Activated T-helper 17 cell treated with anti-CD3 and anti-CD28 coated beads, Interleukin-2, amount 50 U/mL, for 72 hours (primary cell): ENCODE measurements around the gene PTPRS. TPM values are rescaled to one million over a fixed set of nuclear protein-coding genes. Genes with fewer than 3 reads are reported as not detected.

Source experiments
- ATAC-seq: fragments of 150-1000 bp; cut with Tn5 transposase; replicated peaks from 2 replicates; pipeline ENCODE4 v1.10.0; 2021; ENCODE audit warnings: mild to moderate bottlenecking, moderate library complexity
- H3K27ac Mint-ChIP-seq: one replicate; pipeline ENCODE4 v1.8.0; 2022; ENCODE audit warnings: mixed read lengths
- H3K27me3 Mint-ChIP-seq: one replicate; pipeline ENCODE4 v1.8.0; 2022; ENCODE audit warnings: mixed read lengths
- H3K36me3 Mint-ChIP-seq: one replicate; pipeline ENCODE4 v1.8.0; 2022; ENCODE audit warnings: low read depth, mild to moderate bottlenecking, mixed read lengths
- H3K4me1 Mint-ChIP-seq: one replicate; pipeline ENCODE4 v1.8.0; 2022; ENCODE audit warnings: mixed read lengths
- H3K4me3 Mint-ChIP-seq: one replicate; pipeline ENCODE4 v1.8.0; 2022; ENCODE audit warnings: mild to moderate bottlenecking, mixed read lengths
- H3K9me3 Mint-ChIP-seq: one replicate; pipeline ENCODE4 v1.8.0; 2022; ENCODE audit warnings: mixed read lengths
- total RNA-seq, 2 donors: library from RNA; stranded (reverse); gene quantifications; one replicate each; pipeline ENCODE4 v1.2.3, GENCODE V29; 2022

Gene PTPRS
- total RNA-seq, 2 donors from 2014 or later, result 0.04 to 3.2 TPM

DNA sequence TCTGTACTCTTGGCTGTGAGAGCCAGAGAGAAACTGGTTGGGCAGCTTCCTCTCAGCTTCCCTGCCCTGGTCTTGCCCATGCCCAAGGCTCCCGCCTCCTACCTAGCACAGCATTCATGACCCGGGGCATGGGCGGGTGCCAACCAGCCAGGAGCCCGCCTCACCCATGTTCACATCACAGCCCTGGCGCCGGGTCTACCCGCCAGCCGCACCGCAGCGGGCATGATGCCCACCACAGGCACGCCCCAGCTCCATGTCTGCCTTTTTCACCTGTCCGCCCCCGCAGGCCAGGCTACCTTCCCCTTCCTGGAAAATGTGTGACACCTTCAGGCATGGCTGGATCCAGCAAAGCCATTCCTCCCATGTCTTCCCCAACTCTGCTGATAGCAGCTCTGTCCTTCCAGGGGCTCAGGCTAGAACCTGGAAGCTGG, 42.1 kb downstream of the PTPRS start:
- no peaks in the 10 kb centered on the region for H3K36me3 Mint-ChIP-seq
- no peak for ATAC-seq
- H3K4me3 Mint-ChIP-seq, result no peak overlapping the region
- peaks cover 3% of the 10 kb centered on the region for H3K27me3 Mint-ChIP-seq
- H3K4me1 Mint-ChIP-seq, result no peaks in the 10 kb centered on the region
- H3K9me3 Mint-ChIP-seq, result no peaks in the 10 kb centered on the region
- no peak overlapping the region for H3K27ac Mint-ChIP-seq

DNA sequence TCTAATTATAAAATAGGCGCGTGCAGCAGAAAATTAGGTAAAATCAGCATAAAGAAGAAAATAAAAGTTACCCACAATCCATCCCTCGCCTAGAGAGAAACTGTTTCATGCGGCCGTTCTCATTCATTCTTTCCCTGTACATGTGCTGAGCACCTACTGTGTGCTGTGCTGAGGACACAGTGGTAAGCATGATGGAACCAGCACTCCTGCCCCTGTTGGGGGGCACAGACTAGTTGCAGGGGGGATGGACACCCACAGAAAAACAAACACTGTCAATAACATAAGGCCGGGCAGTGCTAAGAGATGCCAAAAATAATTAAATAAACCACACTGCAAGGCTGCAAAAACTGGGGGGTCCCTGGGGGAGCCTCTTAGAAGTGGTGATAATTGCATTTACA, 43.3 kb downstream of the PTPRS start:
- Mint-ChIP-seq H3K27ac (no peak overlapping the region), H3K4me3 (no peak overlapping the region), H3K4me1 (no peaks in the 10 kb centered on the region), H3K36me3 (no peaks in the 10 kb centered on the region), H3K9me3 (no peaks in the 10 kb centered on the region), H3K27me3 (no peaks in the 10 kb centered on the region)
- no peak for ATAC-seq

DNA sequence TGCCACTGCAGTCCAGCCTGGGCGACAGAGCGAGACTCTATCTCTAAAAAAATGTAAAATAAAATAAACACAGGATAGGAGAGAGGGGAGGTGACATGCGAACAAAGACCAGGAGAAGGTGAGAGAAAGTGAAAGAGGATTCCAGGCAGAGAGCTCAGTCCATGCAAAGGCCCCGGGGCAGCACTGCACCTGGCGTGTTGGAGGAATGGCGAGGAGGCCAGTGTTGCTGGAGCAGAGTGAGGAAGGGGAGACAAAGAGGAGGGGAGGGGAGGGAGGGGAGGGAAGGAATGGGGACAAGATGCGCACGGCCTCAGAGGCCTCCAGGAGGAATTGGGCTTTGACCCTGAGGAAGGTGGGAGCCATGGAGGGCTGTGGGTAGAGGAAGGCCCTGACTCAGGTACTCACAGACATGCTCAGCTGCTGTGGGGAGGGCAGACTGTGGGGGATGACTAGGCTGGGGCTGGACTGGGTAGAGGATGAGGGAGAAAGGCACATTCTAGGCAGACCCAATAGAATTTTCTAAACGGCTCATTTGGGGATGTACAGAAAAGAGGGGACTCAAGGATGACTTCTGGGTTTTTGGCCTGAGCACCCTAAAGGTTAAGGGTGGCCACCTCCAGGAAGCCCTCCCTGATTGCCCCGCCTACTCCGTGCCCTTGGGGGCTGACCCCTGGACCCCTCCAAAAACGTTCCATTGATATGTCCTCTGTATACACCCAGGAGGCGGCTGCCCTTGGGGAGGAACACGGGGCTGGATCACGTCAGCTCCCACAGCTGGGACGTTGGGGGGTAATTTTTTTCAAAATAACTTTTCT, 43.9 kb downstream of the PTPRS start:
- no peak overlapping the region for H3K27ac Mint-ChIP-seq

DNA sequence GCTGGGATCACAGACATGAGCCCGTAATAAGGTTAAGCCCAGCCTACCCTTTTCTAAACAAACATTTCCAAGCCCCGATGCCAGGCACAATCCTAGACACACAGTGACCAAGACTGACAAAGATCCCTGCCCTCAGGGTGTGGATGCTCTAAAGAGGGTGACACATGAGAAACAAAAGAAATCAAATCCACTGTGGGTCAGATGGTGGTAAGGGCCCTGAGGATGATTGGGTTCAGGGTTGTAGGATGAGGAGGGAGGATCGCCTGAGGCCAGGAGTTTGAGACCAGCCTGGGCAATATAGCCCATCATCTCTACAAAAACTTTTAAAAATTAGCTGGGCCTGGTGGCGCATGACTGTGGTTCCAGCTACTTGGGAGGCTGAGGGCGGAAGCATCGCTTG, 44.6 kb downstream of the PTPRS start:
- Mint-ChIP-seq H3K27ac (no peak overlapping the region), H3K27me3 (peaks cover 8% of the 10 kb centered on the region), H3K4me3 (no peak overlapping the region), H3K36me3 (no peaks in the 10 kb centered on the region), H3K4me1 (peaks cover 7% of the 10 kb centered on the region), H3K9me3 (no peaks in the 10 kb centered on the region)
- no peak for ATAC-seq

More for the DNA sequence above, 43.9 kb downstream of the PTPRS start:
- no peaks in the 10 kb centered on the region for H3K36me3 Mint-ChIP-seq
- no peak for ATAC-seq
- no peaks in the 10 kb centered on the region for H3K9me3 Mint-ChIP-seq
- peaks cover 5% of the 10 kb centered on the region for H3K27me3 Mint-ChIP-seq
- no peak overlapping the region for H3K4me3 Mint-ChIP-seq
- H3K4me1 Mint-ChIP-seq, result peaks cover 5% of the 10 kb centered on the region

DNA sequence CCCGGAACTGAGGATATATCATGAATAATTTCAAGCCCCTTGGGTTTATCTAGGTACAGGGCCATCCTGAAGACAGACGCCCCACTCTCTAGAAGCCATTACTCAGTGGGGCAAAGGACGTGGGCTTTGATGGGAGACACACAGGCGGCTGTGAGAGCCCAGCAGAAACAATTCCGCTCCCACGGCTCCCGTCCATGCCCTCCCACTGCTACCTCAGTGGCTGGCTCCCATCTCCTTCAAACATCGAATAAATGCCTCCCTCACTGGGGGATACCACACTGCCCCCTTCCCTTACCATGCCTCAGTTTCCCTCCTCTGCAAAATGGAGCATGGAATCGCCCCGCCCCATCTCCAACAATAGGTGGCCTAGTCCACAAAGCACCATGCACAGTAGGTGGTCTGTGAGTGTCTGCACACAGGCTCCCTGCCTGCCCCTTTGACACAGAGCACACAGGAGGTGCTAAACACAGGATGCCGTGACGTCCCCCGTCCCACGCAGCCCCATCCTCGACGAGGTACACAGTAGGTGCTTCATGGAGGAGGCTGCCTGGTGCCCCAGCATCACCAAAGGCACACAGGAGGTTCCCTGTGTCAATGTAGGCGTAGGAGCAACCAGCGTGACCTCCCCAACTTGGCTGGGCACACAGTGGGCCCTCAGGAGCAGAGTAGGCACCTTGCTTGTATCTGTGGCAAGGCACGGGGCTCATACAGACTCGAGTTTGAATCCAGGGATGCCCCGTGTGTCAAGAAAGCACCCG, 46.0 kb downstream of the PTPRS start:
- Mint-ChIP-seq H3K4me3 (no peak overlapping the region), H3K9me3 (no peaks in the 10 kb centered on the region)

DNA sequence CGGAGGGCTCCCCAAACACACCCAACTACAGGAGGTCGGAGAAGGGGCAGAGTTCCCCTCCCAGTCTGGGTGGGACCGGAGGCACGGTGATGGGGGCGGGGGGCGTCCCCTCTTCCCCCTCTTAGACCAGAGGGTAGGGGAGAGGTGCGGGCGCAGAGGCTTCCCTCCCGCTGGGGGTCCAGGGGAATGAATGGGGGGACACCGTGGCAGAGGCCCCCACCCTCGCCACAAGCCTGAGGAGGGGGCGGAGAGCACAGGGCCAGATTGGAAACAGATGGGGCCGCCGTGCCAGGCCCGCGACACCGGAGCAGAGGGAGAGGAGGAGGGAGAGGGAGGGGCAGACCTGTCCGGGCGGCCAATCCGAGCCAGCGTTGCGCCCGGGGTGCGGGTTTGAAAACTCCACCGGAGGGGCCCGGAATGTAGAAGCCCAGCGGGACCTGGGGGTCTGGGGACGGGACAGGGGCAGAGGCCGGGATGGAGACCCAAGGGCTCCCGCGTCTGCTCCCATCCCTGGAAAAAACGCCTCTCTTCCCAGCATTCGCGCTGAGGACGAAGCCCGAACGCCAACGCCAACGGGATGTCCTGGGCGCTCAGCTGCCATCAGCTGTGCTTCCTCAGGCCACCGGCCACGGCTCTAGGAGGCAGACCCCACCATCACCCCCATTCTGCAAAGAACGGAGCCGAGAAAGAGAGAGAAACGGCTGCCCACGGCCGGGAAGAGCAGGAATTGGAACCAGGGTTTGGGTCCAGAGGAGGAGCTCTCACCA, 46.8 kb downstream of the PTPRS start:
- peak; percentile 43 for ATAC-seq
- Mint-ChIP-seq H3K4me1 (peaks cover 7% of the 10 kb centered on the region), H3K9me3 (no peaks in the 10 kb centered on the region), H3K27ac (no peak overlapping the region), H3K4me3 (peak overlapping the region; percentile 44), H3K36me3 (no peaks in the 10 kb centered on the region), H3K27me3 (peaks cover 16% of the 10 kb centered on the region)

More for the DNA sequence above, 46.0 kb downstream of the PTPRS start:
- H3K36me3 Mint-ChIP-seq, result no peaks in the 10 kb centered on the region
- H3K27me3 Mint-ChIP-seq, result peaks cover 9% of the 10 kb centered on the region
- H3K27ac Mint-ChIP-seq, result no peak overlapping the region
- peaks cover 7% of the 10 kb centered on the region for H3K4me1 Mint-ChIP-seq
- no peak for ATAC-seq

DNA sequence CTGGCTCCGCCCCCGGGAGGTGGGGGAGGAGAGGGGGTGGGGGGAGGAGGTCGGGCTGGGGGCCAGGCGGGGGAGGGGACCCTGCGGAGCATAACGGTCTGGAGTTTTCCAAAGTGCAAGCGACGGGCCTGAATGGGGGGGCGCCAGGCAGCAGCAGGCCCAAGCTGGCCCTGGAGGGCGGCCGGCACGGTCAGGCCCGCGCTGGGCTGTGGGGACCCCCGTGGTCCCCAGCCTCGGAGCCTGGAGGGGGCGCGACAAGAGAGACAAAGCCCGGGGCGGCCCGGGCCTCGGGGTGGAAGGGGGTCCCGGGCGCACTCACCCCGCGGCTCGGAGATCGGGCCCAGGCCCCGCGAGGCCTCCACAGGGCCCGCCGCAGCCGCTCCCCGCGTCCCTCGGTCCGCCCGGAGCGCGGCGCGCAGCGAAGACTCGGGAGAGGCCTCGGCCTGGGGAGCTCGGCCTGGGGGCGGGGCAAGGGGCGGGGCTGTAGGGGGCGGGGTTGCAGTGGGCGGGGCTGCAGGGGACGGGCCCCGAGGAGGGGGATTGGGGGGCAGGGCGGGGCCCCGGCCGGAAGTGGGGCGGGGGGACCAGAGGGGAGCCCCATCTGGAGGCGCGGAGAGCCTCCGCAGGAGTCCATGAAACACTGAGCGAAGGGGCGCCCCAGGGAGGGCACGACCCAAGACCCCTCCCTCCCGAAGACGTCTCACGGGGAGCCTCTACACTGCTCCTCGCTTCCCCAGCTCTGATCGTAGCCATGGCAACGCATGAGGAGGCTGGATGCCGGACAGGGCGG, 47.6 kb downstream of the PTPRS start:
- peak; percentile 79 for ATAC-seq
- peak overlapping the region; percentile 44 for H3K4me3 Mint-ChIP-seq

DNA sequence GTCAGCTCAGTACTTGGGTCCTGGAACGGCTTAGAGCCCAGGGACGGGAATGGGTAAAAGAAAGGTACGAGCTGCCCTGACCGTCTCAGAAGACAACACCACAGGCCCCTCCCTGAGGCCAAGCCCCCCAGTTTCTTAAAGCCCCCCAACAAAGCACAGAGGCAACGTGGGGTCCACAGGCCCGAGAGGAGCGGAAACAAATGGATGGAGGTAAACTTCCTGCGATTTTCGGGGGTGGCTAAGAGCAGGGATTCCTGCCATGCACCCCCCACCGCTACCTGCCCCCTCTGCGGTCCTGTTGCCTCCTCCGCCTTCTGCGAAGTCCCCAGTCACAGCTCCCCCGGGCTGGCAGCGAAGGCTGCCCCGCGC, 48.2 kb downstream of the PTPRS start:
- H3K9me3 Mint-ChIP-seq, result no peaks in the 10 kb centered on the region
- H3K36me3 Mint-ChIP-seq, result no peaks in the 10 kb centered on the region
- H3K4me1 Mint-ChIP-seq, result peaks cover 7% of the 10 kb centered on the region
- H3K27me3 Mint-ChIP-seq, result peaks cover 20% of the 10 kb centered on the region
- H3K4me3 Mint-ChIP-seq, result peak overlapping the region; percentile 41
- no peak overlapping the region for H3K27ac Mint-ChIP-seq
- no peak for ATAC-seq

More for the DNA sequence above, 47.6 kb downstream of the PTPRS start:
- Mint-ChIP-seq H3K36me3 (no peaks in the 10 kb centered on the region), H3K9me3 (no peaks in the 10 kb centered on the region), H3K27ac (no peak overlapping the region), H3K27me3 (peaks cover 16% of the 10 kb centered on the region), H3K4me1 (peaks cover 7% of the 10 kb centered on the region)

DNA sequence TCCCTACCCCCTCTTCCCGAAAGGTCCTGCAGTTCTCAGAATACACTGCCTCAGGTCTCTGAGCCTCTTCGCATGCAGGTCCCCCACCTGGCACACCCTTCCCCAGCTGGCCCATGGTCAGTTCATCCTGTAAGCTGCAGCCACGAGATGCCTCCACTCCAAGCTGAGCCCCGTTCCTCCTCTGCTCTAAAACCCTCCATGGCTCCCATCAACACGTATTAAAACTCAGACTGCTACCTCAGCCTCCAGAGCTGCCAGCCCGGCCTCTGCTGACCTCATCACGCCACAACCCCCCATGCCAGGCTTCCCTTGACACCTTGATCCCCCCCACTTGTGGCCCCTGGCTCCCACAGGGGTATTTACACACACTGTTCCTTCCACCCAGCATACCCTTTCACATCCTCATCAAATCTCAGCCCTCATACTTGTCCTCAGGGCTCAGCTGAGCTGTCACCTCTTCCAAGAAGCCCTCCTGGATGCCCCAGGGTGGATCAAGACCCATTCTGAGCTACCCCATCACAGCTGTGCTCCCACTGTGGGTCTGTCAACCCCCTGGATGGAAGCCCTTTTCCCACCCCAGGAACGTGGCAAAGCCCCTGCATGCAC, 48.9 kb downstream of the PTPRS start:
- no peaks in the 10 kb centered on the region for H3K36me3 Mint-ChIP-seq
- peaks cover 20% of the 10 kb centered on the region for H3K27me3 Mint-ChIP-seq
- no peak overlapping the region for H3K27ac Mint-ChIP-seq
- H3K4me1 Mint-ChIP-seq, result peaks cover 7% of the 10 kb centered on the region
- no peak for ATAC-seq
- H3K4me3 Mint-ChIP-seq, result peak overlapping the region; percentile 41
- H3K9me3 Mint-ChIP-seq, result no peaks in the 10 kb centered on the region

Other genes starting within 250 kb of the PTPRS start
- not detected for gene ZNRF4, start 114.6 kb upstream of the PTPRS start, total RNA-seq
- 1 to 10 TPM in 1 of 2 donors, under 1 TPM in 1; 0.48 to 2.4 TPM for gene TINCR, start 227.1 kb upstream of the PTPRS start, total RNA-seq